Motor neuron (in vitro differentiated cells): ENCODE measurements around the gene PPP1R15A. TPM values are rescaled to one million over a fixed set of nuclear protein-coding genes. Genes with fewer than 3 reads are reported as not detected.
"Not testable (repeated sequence)": the region's sequence is repeated elsewhere in the genome, so short reads cannot be mapped to it uniquely, and the experiment has no call there.

Source experiments
- ATAC-seq, 8 experiments: fragments of 200-7000 bp; cut with Tn5 transposase; replicated peaks in 6 of 8; 2 replicates each; pipeline ENCODE4 v1.8.0; 2021; ENCODE audit warnings: mild to moderate bottlenecking in 8 of 8, moderate library complexity in 8 of 8
- H3K27ac ChIP-seq, 2 donors: fragments of 250-450 bp; sonication (Bioruptor Pico); 2 replicates each; pipeline ENCODE4 v1.9.0; 2021; ENCODE audit warnings: antibody characterized with exemption in 2 of 2, mild to moderate bottlenecking in 2 of 2, moderate library complexity in 1 of 2
- H3K4me1 ChIP-seq, 2 donors: fragments of 250-450 bp; sonication (Bioruptor Pico); replicated peaks in 1 of 2; 2 replicates each; pipeline ENCODE4 v1.6.1; 2021; ENCODE audit warnings: antibody characterized with exemption in 2 of 2, mild to moderate bottlenecking in 2 of 2, moderate library complexity in 1 of 2
- H3K4me3 ChIP-seq, 5 donors: fragments of 250-450 bp; sonication (Bioruptor Pico); 2 replicates each; pipeline ENCODE4 v1.9.0; 2021; ENCODE audit warnings: antibody characterized with exemption in 5 of 5, mild to moderate bottlenecking in 5 of 5, moderate library complexity in 4 of 5
- WGBS, 10 experiments: fragments of 450-650 bp; shearing (Covaris generic); methylation state at CpG; one replicate each; pipeline ENCODE4 v1.0.0; 2022; 5-methylcytosine and 5-hydroxymethylcytosine counted together
- in situ Hi-C, 9 experiments: fragments of 400-800 bp; cut with MboI; loops; one replicate each; pipeline ENCODE4 v1.15.0; 2021; ENCODE audit warnings: low sequenced_read_pairs in 9 of 9, low pct_unique_long_range_greater_than_20kb in 2 of 9; ENCODE audit not compliant: unreplicated experiment in 9 of 9
- total RNA-seq, 8 experiments: library from RNA; unstranded; fragments of 300-600 nt; gene quantifications; 2 replicates each; pipeline versions ENCODE4 v1.2.3 to v1.2.4, GENCODE V29; 2022

PPP1R15A gene
- total RNA-seq, 8 experiments from 2014 or later = 35.2 to 157 (median 68.6) TPM

- Histone ChIP-seq H3K4me3 (no peak overlapping the region), H3K4me1 (no peaks in the 10 kb centered on the region), H3K27ac (no peak overlapping the region)
- peak in 3 of 8 experiments; percentile 58 to 98 (median 84) for ATAC-seq
- 0 to 100% (median 89%) methylated on average over 1 to 8 of the region's 9 CpGs; no CpG with 5 or more reads in 5 of the 10 experiments for WGBS, 10 experiments
- in situ Hi-C loops = no loop called here
These were observed 41.1 kb downstream of the PPP1R15A start for GRCh38 chr19:48913114-48913889.

GRCh38 chr19:48914181-48914580, 42.0 kb downstream of the PPP1R15A start:
- ATAC-seq = no peak
- WGBS, 10 experiments = 90 to 100% (median 100%) methylated on average over 1 to 5 of the region's 8 CpGs; no CpG with 5 or more reads in 3 of the 10 experiments
- H3K4me3 ChIP-seq = no peak overlapping the region
- in situ Hi-C loops = no loop called here
- H3K4me1 ChIP-seq = no peaks in the 10 kb centered on the region
- H3K27ac ChIP-seq = no peak overlapping the region

- no peak for ATAC-seq
- H3K4me3 ChIP-seq = no peak overlapping the region
- H3K4me1 ChIP-seq = no peaks in the 10 kb centered on the region
- in situ Hi-C loops = no loop called here
- 60 to 95% (median 80%) methylated on average over 3 to 7 of the region's 8 CpGs; no CpG with 5 or more reads in 4 of the 10 experiments for WGBS, 10 experiments
- no peak overlapping the region for H3K27ac ChIP-seq
These were observed 43.5 kb downstream of the PPP1R15A start for GRCh38 chr19:48915757-48916156.

GRCh38 chr19:48918071-48918470, 45.9 kb downstream of the PPP1R15A start:
- 60 to 92% (median 87%) methylated on average over 1 to 4 of the region's 6 CpGs; no CpG with 5 or more reads in 5 of the 10 experiments for WGBS, 10 experiments
- ATAC-seq = peak in 1 of 8 experiments; percentile 2
- no peaks in the 10 kb centered on the region for H3K4me1 ChIP-seq
- no peak overlapping the region for H3K27ac ChIP-seq
- in situ Hi-C loops = no loop called here
- no peak overlapping the region for H3K4me3 ChIP-seq

- peak in 7 of 8 experiments; percentile 10 to 79 (median 70) for ATAC-seq
- in situ Hi-C loops = no loop called here
- 60 to 89% (median 71%) methylated on average over 1 to 7 of the region's 18 CpGs; no CpG with 5 or more reads in 6 of the 10 experiments for WGBS, 10 experiments
These were observed 46.6 kb downstream of the PPP1R15A start for GRCh38 chr19:48918801-48919247.

GRCh38 chr19:48919271-48919670, 47.0 kb downstream of the PPP1R15A start:
- ATAC-seq, in situ Hi-C loops, H3K4me1 ChIP-seq, H3K4me3 ChIP-seq, H3K27ac ChIP-seq: not testable (repeated sequence)
- WGBS, 10 experiments = 67 to 100% (median 97%) methylated on average over 1 to 7 of the region's 8 CpGs; no CpG with 5 or more reads in 2 of the 10 experiments

More at GRCh38 chr19:48918801-48919247, 46.6 kb downstream of the PPP1R15A start:
- Histone ChIP-seq H3K4me3 (no peak overlapping the region), H3K27ac (no peak overlapping the region), H3K4me1 (no peaks in the 10 kb centered on the region)

- Histone ChIP-seq H3K4me3 (no peak overlapping the region), H3K4me1 (no peaks in the 10 kb centered on the region), H3K27ac (no peak overlapping the region)
- no peak for ATAC-seq
- in situ Hi-C loops = no loop called here
- WGBS, 10 experiments = 90 to 100% methylated on average over 2 to 4 of the region's 10 CpGs; no CpG with 5 or more reads in 8 of the 10 experiments
These were observed 48.7 kb downstream of the PPP1R15A start for GRCh38 chr19:48920949-48921348.

- ATAC-seq = peak in 3 of 8 experiments; percentile 10 to 16 (median 14)
- WGBS, 10 experiments = 71 to 100% (median 83%) methylated on average over 1 of the region's 12 CpGs; no CpG with 5 or more reads in 7 of the 10 experiments
These were observed 49.7 kb downstream of the PPP1R15A start for GRCh38 chr19:48921721-48922500.

GRCh38 chr19:48922548-48923490, 50.6 kb downstream of the PPP1R15A start:
- peak in 2 of 8 experiments; percentile 4 to 11 for ATAC-seq
- no peak overlapping the region for H3K4me3 ChIP-seq
- no peak overlapping the region for H3K27ac ChIP-seq
- H3K4me1 ChIP-seq = no peaks in the 10 kb centered on the region
- 40 to 100% (median 95%) methylated on average over 1 to 4 of the region's 18 CpGs; no CpG with 5 or more reads in 3 of the 10 experiments for WGBS, 10 experiments
- in situ Hi-C loops = no loop called here

More at GRCh38 chr19:48921721-48922500, 49.7 kb downstream of the PPP1R15A start:
- Histone ChIP-seq H3K27ac (no peak overlapping the region), H3K4me1 (no peaks in the 10 kb centered on the region), H3K4me3 (no peak overlapping the region)
- in situ Hi-C loops = no loop called here

GRCh38 chr19:48925240-48925843, 53.1 kb downstream of the PPP1R15A start:
- in situ Hi-C loops = no loop called here
- H3K4me3 ChIP-seq = no peak overlapping the region
- peak in 7 of 8 experiments; percentile 8 to 82 (median 57) for ATAC-seq
- WGBS, 10 experiments = 40 to 93% (median 68%) methylated on average over 1 to 8 of the region's 11 CpGs; no CpG with 5 or more reads in 4 of the 10 experiments
- no peaks in the 10 kb centered on the region for H3K4me1 ChIP-seq
- H3K27ac ChIP-seq = no peak overlapping the region
